GOT3 (cell line): ENCODE measurements around the gene ATG4C.
"Not testable (repeated sequence)": the region's sequence is repeated elsewhere in the genome, so short reads cannot be mapped to it uniquely, and the experiment has no call there.

ENCODE experiments used
- DNase-seq: peaks from one replicate; lab custom pipeline; 2025; ENCODE audit warnings: mixed read lengths; lab: John Stamatoyannopoulos, UW

Gene ATG4C

GRCh38 chr1:62774971-62775595 lies 8.8 kb upstream of the ATG4C start:
- no peak for DNase-seq

- DNase-seq = no peak
These were observed 5.7 kb upstream of the ATG4C start for GRCh38 chr1:62778208-62778607.

GRCh38 chr1:62781841-62782543 lies 1.9 kb upstream of the ATG4C start:
- no peak for DNase-seq

GRCh38 chr1:62782544-62783212 lies 1.3 kb upstream of the ATG4C start:
- not testable (repeated sequence) for DNase-seq

- no peak for DNase-seq
These were observed 805 bp downstream of the ATG4C start for GRCh38 chr1:62784509-62785365.

GRCh38 chr1:62790716-62791115 lies 6.8 kb downstream of the ATG4C start:
- no peak for DNase-seq

- no peak for DNase-seq
These were observed 10.1 kb downstream of the ATG4C start for GRCh38 chr1:62794053-62794452.

- DNase-seq = no peak
These were observed 12.3 kb downstream of the ATG4C start for GRCh38 chr1:62796221-62796620.

- no peak for DNase-seq
These were observed 15.8 kb downstream of the ATG4C start for GRCh38 chr1:62799688-62800087.

GRCh38 chr1:62800281-62800680 lies 16.3 kb downstream of the ATG4C start:
- DNase-seq = no peak

- no peak for DNase-seq
These were observed 16.9 kb downstream of the ATG4C start for GRCh38 chr1:62800825-62801306.

- DNase-seq = no peak
These were observed 25.9 kb downstream of the ATG4C start for GRCh38 chr1:62809788-62810187.

GRCh38 chr1:62810420-62811274 lies 26.7 kb downstream of the ATG4C start:
- DNase-seq = no peak

GRCh38 chr1:62823556-62823955 lies 39.6 kb downstream of the ATG4C start:
- DNase-seq = no peak

- DNase-seq = no peak
These were observed 43.0 kb downstream of the ATG4C start for GRCh38 chr1:62826901-62827300.

GRCh38 chr1:62827786-62828185 lies 43.9 kb downstream of the ATG4C start:
- not testable (repeated sequence) for DNase-seq

GRCh38 chr1:62832276-62832675 lies 48.3 kb downstream of the ATG4C start:
- DNase-seq = no peak

GRCh38 chr1:62833529-62833928 lies 49.6 kb downstream of the ATG4C start:
- no peak for DNase-seq

- DNase-seq = no peak
These were observed 50.5 kb downstream of the ATG4C start for GRCh38 chr1:62834400-62834961.

GRCh38 chr1:62836856-62837540 lies 53.1 kb downstream of the ATG4C start:
- DNase-seq = no peak
